ENCODE measurements around the gene ARPC2. TPM values are rescaled to one million over a fixed set of nuclear protein-coding genes. Genes with fewer than 3 reads are reported as not detected.

Gene ARPC2
- total and polyA plus RNA-seq, 7 donors, result 150 to 274 (median 198) TPM

DNA sequence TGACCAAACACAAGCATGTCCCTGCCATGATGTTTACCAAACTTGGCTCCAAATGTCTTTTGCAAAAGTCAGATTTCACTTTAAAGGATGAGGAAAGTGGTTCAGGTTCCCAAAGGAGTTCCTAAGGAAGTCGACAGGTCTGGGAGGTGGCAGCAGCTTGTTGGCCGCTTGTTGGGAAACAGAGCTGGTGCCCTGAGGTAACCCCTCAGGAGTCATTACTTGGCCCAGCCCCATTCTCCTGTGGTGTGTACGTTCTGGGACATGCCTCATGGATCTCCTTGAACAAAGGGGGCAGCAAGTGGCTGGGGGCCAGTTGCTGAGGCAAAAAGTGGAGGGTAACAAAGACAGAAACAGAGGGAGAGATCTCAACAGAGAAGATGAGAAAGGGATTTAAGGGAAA lies 64.5 kb downstream of the ARPC2 start:
- Histone ChIP-seq H3K4me1 (peaks cover 55% of the 10 kb centered on the region), H3K9me3 (no peaks in the 10 kb centered on the region), H3K36me3 (ENCODE audit: insufficient read depth in 1 of 2, low read depth in 1 of 2) (peaks cover 10 to 69% of the 10 kb centered on the region in 2 donors), H3K4me3 (peak overlapping the region; percentile 31), H3K27me3 (ENCODE audit: insufficient read depth in 3 of 3, low read length in 2 of 3) (no peaks in the 10 kb centered on the region), H3K27ac (peak overlapping the region; percentile 96)
- intact Hi-C loops (cut with DNase I), result no loop called here
- DNase-seq, result peak; percentile 54 to 79
- WGBS, 3 donors, result 11 to 28% (median 22%) methylated on average over 3 of the region's 3 CpGs
- TF ChIP-seq, protein P1, sequence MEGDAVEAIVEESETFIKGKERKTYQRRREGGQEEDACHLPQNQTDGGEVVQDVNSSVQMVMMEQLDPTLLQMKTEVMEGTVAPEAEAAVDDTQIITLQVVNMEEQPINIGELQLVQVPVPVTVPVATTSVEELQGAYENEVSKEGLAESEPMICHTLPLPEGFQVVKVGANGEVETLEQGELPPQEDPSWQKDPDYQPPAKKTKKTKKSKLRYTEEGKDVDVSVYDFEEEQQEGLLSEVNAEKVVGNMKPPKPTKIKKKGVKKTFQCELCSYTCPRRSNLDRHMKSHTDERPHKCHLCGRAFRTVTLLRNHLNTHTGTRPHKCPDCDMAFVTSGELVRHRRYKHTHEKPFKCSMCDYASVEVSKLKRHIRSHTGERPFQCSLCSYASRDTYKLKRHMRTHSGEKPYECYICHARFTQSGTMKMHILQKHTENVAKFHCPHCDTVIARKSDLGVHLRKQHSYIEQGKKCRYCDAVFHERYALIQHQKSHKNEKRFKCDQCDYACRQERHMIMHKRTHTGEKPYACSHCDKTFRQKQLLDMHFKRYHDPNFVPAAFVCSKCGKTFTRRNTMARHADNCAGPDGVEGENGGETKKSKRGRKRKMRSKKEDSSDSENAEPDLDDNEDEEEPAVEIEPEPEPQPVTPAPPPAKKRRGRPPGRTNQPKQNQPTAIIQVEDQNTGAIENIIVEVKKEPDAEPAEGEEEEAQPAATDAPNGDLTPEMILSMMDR (IDR thresholded peaks at IDR 0.05), result no peak
- ATAC-seq, result peak; percentile 50 to 70 (median 62)

DNA sequence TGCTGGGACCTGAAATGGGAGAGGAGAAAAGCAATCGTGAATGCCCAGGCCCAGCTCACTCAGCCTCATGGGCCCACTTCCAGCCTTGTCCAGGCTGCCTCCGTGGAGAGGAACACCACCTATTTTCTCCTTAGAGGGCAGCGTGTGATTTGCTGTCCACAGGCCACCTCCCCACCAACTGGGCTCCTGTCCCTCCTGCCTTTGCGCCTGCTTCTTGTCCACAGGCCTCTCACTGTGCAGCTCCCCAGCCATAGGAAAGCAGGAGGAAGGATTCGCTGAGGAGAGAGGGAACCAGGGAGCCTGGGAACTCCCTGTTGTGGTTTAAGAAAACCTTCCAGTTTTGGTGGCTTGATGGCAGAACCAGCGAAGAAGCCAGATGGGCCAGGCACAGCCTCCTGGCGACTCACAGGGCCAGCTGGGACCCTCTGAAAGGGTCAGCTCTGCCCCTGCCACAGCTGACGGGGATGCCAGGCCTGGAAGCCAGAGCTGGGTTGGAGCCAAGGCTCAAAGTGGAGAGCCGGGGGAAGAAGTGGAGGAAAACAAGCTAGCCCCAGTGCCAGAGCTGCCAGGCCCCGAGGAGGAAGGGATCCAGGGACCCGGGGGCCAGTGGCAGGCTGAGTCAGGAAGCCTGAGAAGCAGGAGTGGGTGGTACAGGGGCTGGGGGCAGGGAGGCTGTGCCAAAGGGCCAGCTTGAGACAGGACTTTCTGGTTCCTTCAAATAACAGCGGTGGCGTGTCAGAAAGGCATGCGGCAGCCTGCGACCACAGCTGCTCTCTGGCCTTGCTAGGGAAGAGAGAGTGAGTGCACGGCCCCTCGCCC lies 65.4 kb downstream of the ARPC2 start:
- ATAC-seq, result peak; percentile 1 to 44 (median 24)

DNA sequence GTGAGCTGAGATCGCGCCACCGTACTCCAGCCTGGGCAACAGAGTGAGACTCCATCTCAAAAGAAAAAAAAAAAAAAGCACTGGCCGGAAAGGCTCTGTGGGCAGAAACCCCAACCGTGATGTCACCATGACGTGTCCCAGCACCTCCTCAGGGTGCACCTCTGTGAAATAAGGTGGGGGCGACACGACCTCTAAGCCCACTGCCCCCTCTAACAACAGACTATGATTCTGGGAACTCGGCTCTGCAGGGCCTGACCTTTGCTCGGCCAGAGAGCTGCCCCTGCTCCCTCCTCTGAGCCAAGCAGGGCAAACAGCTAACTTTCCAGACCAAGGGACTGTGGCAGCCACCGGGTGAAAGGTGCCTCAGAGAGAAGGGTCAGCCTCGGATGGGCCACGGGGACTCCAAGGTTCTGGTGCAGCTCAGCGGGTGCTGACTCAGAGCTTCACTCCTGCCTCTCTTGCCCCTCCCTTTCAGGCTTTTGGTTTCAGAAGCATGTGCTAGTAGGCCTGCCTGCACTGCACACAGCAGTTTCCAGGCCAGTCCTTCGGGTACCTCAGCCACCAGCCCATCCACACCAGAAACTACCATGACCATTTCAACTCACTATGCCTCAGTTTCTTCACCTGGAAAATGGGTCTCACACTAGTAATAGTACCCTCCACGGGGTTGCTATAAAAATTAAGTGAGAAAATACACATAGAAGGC lies 67.3 kb downstream of the ARPC2 start:
- peak; percentile 39 to 57 (median 52) for ATAC-seq
- H3K9me3 ChIP-seq, result no peaks in the 10 kb centered on the region
- H3K4me1 ChIP-seq, result peaks cover 75% of the 10 kb centered on the region
- H3K27me3 ChIP-seq (ENCODE audit: insufficient read depth in 3 of 3, low read length in 2 of 3), result no peaks in the 10 kb centered on the region
- peak overlapping the region; percentile 96 for H3K27ac ChIP-seq
- intact Hi-C loops (cut with DNase I), result no loop called here
- H3K36me3 ChIP-seq (ENCODE audit: insufficient read depth in 1 of 2, low read depth in 1 of 2), result peaks cover 5 to 41% of the 10 kb centered on the region in 2 donors
- WGBS, 3 donors, result 38 to 61% (median 42%) methylated on average over 14 to 16 of the region's 16 CpGs
- TF ChIP-seq, protein P1 (IDR thresholded peaks at IDR 0.05), result no peak
- H3K4me3 ChIP-seq, result peak overlapping the region; percentile 74
- peak; percentile 71 to 83 for DNase-seq

More for the DNA sequence above, 65.4 kb downstream of the ARPC2 start:
- Histone ChIP-seq H3K27ac (peak overlapping the region; percentile 96), H3K4me3 (peak overlapping the region; percentile 31), H3K36me3 (ENCODE audit: insufficient read depth in 1 of 2, low read depth in 1 of 2) (peaks cover 10 to 60% of the 10 kb centered on the region in 2 donors), H3K4me1 (peaks cover 58% of the 10 kb centered on the region), H3K27me3 (ENCODE audit: insufficient read depth in 3 of 3, low read length in 2 of 3) (no peaks in the 10 kb centered on the region), H3K9me3 (no peaks in the 10 kb centered on the region)
- 25 to 48% (median 38%) methylated on average over 17 of the region's 17 CpGs for WGBS, 3 donors
- TF ChIP-seq, protein P1 (IDR thresholded peaks at IDR 0.05), result no peak
- intact Hi-C loops (cut with DNase I), result no loop called here
- DNase-seq, result peak; percentile 40 to 73

DNA sequence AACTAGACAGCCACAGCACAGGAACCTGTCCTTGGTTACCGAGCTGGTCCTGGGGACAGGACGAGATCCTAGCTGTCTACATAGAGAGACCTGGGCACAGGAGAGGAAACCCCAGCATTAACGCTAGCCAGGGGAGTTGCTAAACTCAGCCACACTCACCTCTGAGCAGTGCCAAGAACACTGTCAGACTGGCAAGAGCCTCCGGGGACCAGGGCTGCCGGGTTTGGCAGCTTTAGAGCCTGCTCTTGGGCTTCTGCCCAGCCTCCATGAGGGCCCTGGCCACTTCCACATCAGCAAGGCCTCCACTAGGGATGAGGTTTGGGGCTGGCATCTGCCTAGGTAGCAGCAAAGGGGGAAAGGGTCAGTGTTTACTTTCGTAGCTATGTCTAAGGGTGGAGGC lies 68.6 kb downstream of the ARPC2 start:
- intact Hi-C loops (cut with DNase I), result loop anchor here in 1 of 2 donors (1.0 kb wide), 1 partner anchor 12 kb away; no protein-coding TSS in a partner anchor
- ATAC-seq (peak; percentile 62 to 73 (median 68)), DNase-seq (peak; percentile 74 to 91)
- Histone ChIP-seq H3K36me3 (ENCODE audit: insufficient read depth in 1 of 2, low read depth in 1 of 2) (peaks cover 0 to 27% of the 10 kb centered on the region in 2 donors), H3K9me3 (no peaks in the 10 kb centered on the region), H3K4me3 (peak overlapping the region; percentile 74), H3K27ac (peak overlapping the region; percentile 96), H3K27me3 (ENCODE audit: insufficient read depth in 3 of 3, low read length in 2 of 3) (no peaks in the 10 kb centered on the region), H3K4me1 (peaks cover 88% of the 10 kb centered on the region)
- TF ChIP-seq, protein P1 (IDR thresholded peaks at IDR 0.05), result no peak
- 9 to 18% (median 15%) methylated on average over 6 of the region's 6 CpGs for WGBS, 3 donors

Measured in psoas muscle (tissue), 8 donors.